ENCODE results near the gene FRS3.

Gene FRS3

DNA sequence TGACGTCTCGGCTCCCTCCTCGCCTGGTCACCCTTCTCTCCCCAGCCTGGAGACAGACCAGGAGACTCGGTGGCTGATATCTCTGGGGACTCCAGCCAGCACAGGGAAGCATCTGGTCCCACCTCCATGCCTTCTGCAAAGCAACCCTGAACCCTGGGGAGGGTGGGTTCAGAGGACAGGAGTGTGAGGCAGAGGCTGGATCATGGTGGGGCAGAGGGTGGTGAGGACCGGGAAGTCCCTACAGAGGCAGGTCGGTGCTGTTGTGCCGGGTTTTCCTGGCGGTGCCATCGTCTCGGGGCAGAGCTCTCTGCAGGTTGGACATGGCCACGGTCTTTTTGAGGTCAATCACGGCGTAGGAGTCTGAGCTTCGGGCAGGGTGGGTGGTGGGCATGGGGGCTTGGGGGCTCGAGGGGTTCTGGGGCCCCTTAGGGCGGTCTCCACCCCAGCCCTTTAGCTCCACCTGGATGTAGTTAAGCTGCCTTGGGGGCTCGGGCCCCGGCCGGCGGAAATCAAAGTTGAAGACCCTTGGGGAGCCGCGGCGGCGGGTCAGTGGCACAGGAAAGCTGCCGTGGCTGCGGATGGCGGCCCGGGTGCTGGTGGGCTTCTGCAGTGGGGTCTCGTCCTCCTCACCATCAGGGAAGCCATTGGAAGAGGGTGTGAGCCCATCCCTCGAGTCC, 9.2 kb downstream of the FRS3 start:
- TF ChIP-seq, protein P1, sequence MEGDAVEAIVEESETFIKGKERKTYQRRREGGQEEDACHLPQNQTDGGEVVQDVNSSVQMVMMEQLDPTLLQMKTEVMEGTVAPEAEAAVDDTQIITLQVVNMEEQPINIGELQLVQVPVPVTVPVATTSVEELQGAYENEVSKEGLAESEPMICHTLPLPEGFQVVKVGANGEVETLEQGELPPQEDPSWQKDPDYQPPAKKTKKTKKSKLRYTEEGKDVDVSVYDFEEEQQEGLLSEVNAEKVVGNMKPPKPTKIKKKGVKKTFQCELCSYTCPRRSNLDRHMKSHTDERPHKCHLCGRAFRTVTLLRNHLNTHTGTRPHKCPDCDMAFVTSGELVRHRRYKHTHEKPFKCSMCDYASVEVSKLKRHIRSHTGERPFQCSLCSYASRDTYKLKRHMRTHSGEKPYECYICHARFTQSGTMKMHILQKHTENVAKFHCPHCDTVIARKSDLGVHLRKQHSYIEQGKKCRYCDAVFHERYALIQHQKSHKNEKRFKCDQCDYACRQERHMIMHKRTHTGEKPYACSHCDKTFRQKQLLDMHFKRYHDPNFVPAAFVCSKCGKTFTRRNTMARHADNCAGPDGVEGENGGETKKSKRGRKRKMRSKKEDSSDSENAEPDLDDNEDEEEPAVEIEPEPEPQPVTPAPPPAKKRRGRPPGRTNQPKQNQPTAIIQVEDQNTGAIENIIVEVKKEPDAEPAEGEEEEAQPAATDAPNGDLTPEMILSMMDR (IDR thresholded peaks at IDR 0.05), result no peak

DNA sequence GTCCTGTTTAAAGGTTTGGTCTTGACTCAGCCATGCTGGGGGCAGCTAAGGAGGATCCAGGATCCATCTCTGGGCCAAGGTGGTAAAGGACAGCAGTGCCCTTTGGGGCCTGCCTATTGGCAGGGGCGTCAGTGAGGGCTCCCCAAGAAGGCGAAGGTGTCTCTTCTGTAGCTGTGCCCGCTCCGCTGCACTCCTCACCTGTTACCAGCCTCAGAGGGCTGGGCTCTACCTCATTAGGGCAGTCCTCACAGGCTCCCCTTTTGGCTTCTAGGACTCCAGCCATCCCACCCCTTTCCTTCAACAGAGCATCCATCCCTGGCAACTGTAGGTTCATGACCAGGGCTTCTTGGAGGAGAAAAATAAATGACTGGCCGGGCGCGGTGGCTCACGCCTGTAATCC, 10.3 kb downstream of the FRS3 start:
- TF ChIP-seq, protein P1 (IDR thresholded peaks at IDR 0.05), result no peak

DNA sequence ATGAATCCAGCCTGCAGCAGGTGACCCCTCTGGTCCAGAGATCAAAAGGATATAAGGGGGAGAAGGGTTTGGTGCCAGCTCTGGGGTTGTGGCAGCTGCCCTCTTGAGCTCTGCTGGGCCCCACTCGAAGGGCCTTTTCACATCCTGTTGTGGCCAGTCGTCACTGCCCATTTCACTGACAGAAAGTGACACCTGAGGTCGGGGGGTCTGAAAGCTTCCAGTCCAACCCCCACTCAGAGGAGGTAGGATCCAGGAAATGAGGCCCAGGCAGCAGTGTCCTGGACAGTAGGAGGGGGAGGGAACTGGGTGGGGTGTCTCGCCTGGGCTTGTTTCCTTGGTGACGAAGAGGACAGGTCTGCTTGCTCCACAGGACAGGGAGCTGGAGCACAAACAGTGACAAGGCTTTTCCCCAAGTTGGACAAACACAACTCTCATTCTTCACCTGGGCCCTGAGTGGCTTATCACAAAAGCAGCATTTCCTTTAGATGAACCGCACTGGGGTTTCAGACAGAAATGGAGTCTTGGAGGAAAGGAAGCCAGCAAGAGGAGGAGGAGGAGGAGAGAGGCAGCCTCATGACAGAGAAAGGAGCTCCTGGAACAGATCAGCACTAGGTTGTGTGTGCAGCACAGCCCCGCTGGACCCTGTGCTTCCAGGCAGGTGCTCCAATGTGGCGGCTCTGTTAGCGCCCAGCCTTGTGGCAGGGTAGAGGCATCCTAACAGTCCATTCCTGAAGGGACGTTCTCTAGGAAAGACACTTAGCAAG, 11.0 kb downstream of the FRS3 start:
- TF ChIP-seq, protein P1 (IDR thresholded peaks at IDR 0.05), result no peak

DNA sequence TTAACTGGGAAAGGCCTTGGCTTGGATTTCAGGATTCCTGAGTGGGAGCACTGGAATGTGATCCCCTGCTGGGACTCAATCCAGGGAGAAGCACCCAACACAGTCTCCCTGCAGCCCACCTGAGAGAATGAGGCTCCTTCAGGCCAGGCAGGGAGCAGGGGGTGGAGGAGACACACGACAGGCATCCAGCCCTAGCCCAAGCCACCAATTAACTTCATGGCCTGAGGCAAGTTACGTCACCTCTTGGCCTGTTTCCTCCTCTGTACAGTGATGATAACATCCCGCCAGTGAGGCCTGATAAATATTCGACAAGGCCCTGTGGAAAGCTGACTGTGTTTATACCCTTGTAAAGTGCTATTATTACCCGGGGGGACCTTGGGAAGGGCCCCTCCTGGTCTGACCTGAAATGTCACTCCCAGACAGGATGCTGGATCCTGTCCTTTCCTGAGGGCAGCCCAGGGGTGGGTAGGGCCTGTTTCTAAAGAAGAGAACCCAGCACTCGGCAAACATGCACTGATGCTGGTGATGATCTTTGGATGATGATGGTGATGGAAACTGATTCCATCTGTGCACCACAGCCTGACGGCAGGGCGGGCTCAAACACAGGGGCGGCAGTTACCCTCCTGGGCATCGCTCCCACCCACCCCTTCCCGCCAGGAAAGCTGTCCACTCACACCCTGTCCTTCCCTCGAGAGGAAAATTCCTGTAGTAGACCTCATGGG, 12.4 kb downstream of the FRS3 start:
- TF ChIP-seq, protein P1 (IDR thresholded peaks at IDR 0.05), result no peak

DNA sequence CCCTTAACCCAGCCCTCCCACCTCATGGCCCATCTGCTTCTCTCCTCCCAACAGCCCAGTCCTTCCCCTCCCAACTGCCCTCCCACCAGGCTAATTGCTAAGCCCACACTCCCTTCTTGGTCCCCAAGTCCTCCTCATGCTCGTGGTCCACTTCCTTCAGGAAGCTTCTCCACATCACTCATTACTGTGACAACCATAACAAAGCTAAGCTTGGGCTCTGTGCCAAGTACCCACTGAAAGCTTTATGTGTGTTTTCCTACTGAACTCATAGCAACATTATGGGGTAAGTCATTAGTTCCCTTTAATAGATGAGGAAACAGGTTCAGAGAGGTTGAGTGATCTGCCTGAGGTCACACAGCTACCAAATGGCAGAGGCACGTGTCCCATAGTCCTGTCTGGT, 16.2 kb downstream of the FRS3 start:
- TF ChIP-seq, protein P1 (IDR thresholded peaks at IDR 0.05), result no peak

DNA sequence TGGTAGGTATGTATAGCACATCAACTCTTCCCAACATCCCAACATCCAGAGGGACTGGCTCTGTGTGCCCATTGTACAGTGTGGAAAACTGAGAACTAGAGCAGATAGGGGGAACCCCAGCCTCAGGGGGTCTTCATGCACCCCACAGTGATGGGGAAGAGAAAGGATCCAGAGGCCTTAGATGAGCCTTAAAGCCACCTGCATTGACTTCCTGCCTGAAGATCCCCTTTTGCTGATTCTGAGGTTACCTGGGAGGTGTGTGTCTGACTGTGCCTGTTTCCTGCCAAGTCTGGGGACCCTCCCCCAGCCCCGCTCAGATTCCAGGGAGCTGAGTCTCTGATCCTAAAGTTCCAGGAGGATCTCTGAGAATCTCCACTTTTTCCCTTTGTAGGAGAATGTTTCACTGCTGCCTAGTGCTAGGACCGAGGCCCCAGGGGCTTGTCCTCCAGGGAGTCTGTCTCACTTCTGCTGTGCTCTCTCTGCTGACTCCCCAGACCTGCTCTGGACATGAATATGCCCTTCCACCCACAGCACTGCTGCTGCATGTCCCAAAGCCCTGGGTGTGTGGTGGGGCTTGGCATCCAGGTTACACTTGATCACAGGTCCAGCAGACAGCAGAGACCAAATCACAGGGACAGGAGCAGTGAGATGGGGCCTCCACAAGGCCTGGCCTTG, 19.7 kb downstream of the FRS3 start:
- TF ChIP-seq, protein P1 (IDR thresholded peaks at IDR 0.05), result no peak
